Smooth muscle cell (in vitro differentiated cells): ENCODE measurements around the gene DNAJC12. TPM values are rescaled to one million over a fixed set of nuclear protein-coding genes. Genes with fewer than 3 reads are reported as not detected.
"Not testable (repeated sequence)": the region's sequence is repeated elsewhere in the genome, so short reads cannot be mapped to it uniquely, and the experiment has no call there.

Source experiments
- DNase-seq: peaks from one replicate; lab custom pipeline; 2025; ENCODE audit not compliant: unreplicated experiment; lab: John Stamatoyannopoulos, UW
- H2AFZ ChIP-seq: fragments of 200-600 bp; sonication (generic); 2 replicates; pipeline ENCODE4 v1.6.0; 2016; ENCODE audit warnings: antibody characterized with exemption, low read depth, mild to moderate bottlenecking
- H3F3A ChIP-seq: fragments of 200-600 bp; sonication (generic); 2 replicates; pipeline ENCODE4 v1.6.0; 2017; ENCODE audit warnings: antibody characterized with exemption, low read depth
- H3K27ac ChIP-seq: fragments of 200-600 bp; sonication (generic); 2 replicates; pipeline ENCODE4 v1.5.1; 2016; ENCODE audit warnings: low read depth, mild to moderate bottlenecking
- H3K27me3 ChIP-seq: fragments of 200-600 bp; sonication (generic); 2 replicates; pipeline ENCODE4 v1.6.1; 2016; ENCODE audit warnings: low read depth, mild to moderate bottlenecking
- H3K36me3 ChIP-seq: fragments of 200-600 bp; sonication (generic); 2 replicates; pipeline ENCODE4 v1.5.1; 2016; ENCODE audit warnings: low read depth
- H3K4me1 ChIP-seq: fragments of 200-600 bp; sonication (generic); 2 replicates; pipeline ENCODE4 v1.5.1; 2016; ENCODE audit warnings: low read depth
- H3K4me2 ChIP-seq: fragments of 200-600 bp; sonication (generic); 2 replicates; pipeline ENCODE4 v1.6.0; 2016; ENCODE audit warnings: mild to moderate bottlenecking
- H3K4me3 ChIP-seq: fragments of 200-600 bp; sonication (generic); 2 replicates; pipeline ENCODE4 v1.5.1; 2016; ENCODE audit warnings: mild to moderate bottlenecking
- H3K79me2 ChIP-seq: fragments of 200-600 bp; sonication (generic); 2 replicates; pipeline ENCODE4 v1.6.0; 2016; ENCODE audit warnings: low read depth, mild to moderate bottlenecking
- H3K9ac ChIP-seq: fragments of 200-600 bp; sonication (generic); 2 replicates; pipeline ENCODE4 v1.6.0; 2016; ENCODE audit warnings: low read depth
- H3K9me3 ChIP-seq: fragments of 200-600 bp; sonication (generic); replicated peaks from 2 replicates; pipeline ENCODE4 v1.5.1; 2016; ENCODE audit warnings: low read depth
- H4K20me1 ChIP-seq: fragments of 200-600 bp; sonication (generic); 2 replicates; pipeline ENCODE4 v1.6.0; 2016; ENCODE audit warnings: low read depth
- CTCF ChIP-seq: fragments of 200-600 bp; sonication (generic); IDR thresholded peaks from 2 replicates; pipeline ENCODE4 v1.5.1; 2017; ENCODE audit warnings: borderline replicate concordance, mild to moderate bottlenecking, antibody characterized with exemption; ENCODE audit not compliant: insufficient read depth, poor library complexity, severe bottlenecking
- WGBS: methylation state at CpG from one replicate; pipeline ENCODE4 v1.1.7; 2016; ENCODE audit warnings: low lambda C conversion rate; 5-methylcytosine and 5-hydroxymethylcytosine counted together
- polyA plus RNA-seq: library from polyadenylated mRNA; unstranded; fragments of >200 nt; fragmentation: Nextera tagmentation; extraction: Ambion mirVana; gene quantifications from 2 replicates; pipeline ENCODE4 v1.2.1, GENCODE V29; 2016
- total RNA-seq: library from RNA; depleted of rRNA; stranded (reverse); fragments of >200 nt; gene quantifications from 2 replicates; pipeline ENCODE4 v1.2.3, GENCODE V29; 2014

DNAJC12 gene
- total and polyA plus RNA-seq, 2 experiments from 2014 or later = 0.82 to 2.1 TPM

- Histone ChIP-seq H3K36me3 (no peaks in the 10 kb centered on the region), H3K27me3 (no peaks in the 10 kb centered on the region), H3F3A (no peaks in the 10 kb centered on the region), H3K27ac (no peak overlapping the region), H3K9ac (no peak overlapping the region), H3K4me1 (no peaks in the 10 kb centered on the region), H3K79me2 (no peaks in the 10 kb centered on the region), H4K20me1 (no peaks in the 10 kb centered on the region), H3K9me3 (no peaks in the 10 kb centered on the region), H2AFZ (no peak overlapping the region), H3K4me3 (no peak overlapping the region), H3K4me2 (no peak overlapping the region)
- TF ChIP-seq CTCF = no peak
- no peak for DNase-seq
Measured at GRCh38 chr10:67770537-67770936, 67.5 kb downstream of the DNAJC12 start.

GRCh38 chr10:67767244-67767643 is 70.7 kb downstream of the DNAJC12 start:
- 97% methylated on average over 2 of the region's 2 CpGs for WGBS
- Histone ChIP-seq H3K27me3 (no peaks in the 10 kb centered on the region), H3K4me2 (no peak overlapping the region), H3F3A (no peaks in the 10 kb centered on the region), H3K4me1 (no peaks in the 10 kb centered on the region), H3K36me3 (no peaks in the 10 kb centered on the region), H3K27ac (no peak overlapping the region), H3K79me2 (no peaks in the 10 kb centered on the region), H3K4me3 (no peak overlapping the region), H3K9me3 (no peaks in the 10 kb centered on the region), H3K9ac (no peak overlapping the region), H2AFZ (no peak overlapping the region), H4K20me1 (no peaks in the 10 kb centered on the region)
- no peak for DNase-seq
- TF ChIP-seq CTCF = no peak

- no peak for TF ChIP-seq CTCF
- no peaks in the 10 kb centered on the region for H3K79me2 ChIP-seq
- WGBS = 2% methylated on average over 56 of the region's 56 CpGs
- H3K4me2 ChIP-seq = peak overlapping the region; percentile 90
- peak; percentile 89 for DNase-seq
- H3K27ac ChIP-seq = peak overlapping the region; percentile 55
- no peaks in the 10 kb centered on the region for H3K9me3 ChIP-seq
- peak overlapping the region; percentile 77 for H3K4me3 ChIP-seq
- H3K4me1 ChIP-seq = no peaks in the 10 kb centered on the region
- peak overlapping the region; percentile 82 for H2AFZ ChIP-seq
- no peaks in the 10 kb centered on the region for H3K27me3 ChIP-seq
- H3K9ac ChIP-seq = peak overlapping the region; percentile 78
- no peaks in the 10 kb centered on the region for H3F3A ChIP-seq
- H3K36me3 ChIP-seq = no peaks in the 10 kb centered on the region
- no peaks in the 10 kb centered on the region for H4K20me1 ChIP-seq
Measured at GRCh38 chr10:67764012-67764822, 73.8 kb downstream of the DNAJC12 start.

GRCh38 chr10:67763499-67764011 is 74.4 kb downstream of the DNAJC12 start:
- H4K20me1 ChIP-seq = no peaks in the 10 kb centered on the region
- 5% methylated on average over 21 of the region's 22 CpGs for WGBS
- peak overlapping the region; percentile 82 for H2AFZ ChIP-seq
- H3K79me2 ChIP-seq = no peaks in the 10 kb centered on the region
- peak overlapping the region; percentile 90 for H3K4me2 ChIP-seq
- no peak overlapping the region for H3K9ac ChIP-seq
- no peak overlapping the region for H3K27ac ChIP-seq
- no peak for TF ChIP-seq CTCF
- no peaks in the 10 kb centered on the region for H3K4me1 ChIP-seq
- DNase-seq = peak; percentile 67
- H3K9me3 ChIP-seq = no peaks in the 10 kb centered on the region
- H3K4me3 ChIP-seq = peak overlapping the region; percentile 77
- H3K36me3 ChIP-seq = no peaks in the 10 kb centered on the region
- H3F3A ChIP-seq = no peaks in the 10 kb centered on the region
- no peaks in the 10 kb centered on the region for H3K27me3 ChIP-seq

GRCh38 chr10:67762567-67762966 is 75.4 kb downstream of the DNAJC12 start:
- H3K27me3 ChIP-seq, H3K36me3 ChIP-seq, H3K9me3 ChIP-seq, H3K4me1 ChIP-seq, H3K27ac ChIP-seq, H2AFZ ChIP-seq, H3F3A ChIP-seq, H3K4me2 ChIP-seq, H3K4me3 ChIP-seq, H3K9ac ChIP-seq, H4K20me1 ChIP-seq, H3K79me2 ChIP-seq, DNase-seq: not testable (repeated sequence)
- WGBS = 85% methylated on average over 9 of the region's 9 CpGs
